SK-N-SH treated with all-trans-retinoic acid at 6 μM for 48 hours (cell line): ENCODE measurements around the gene ASTN2.

ENCODE experiments used
- ATAC-seq: fragments of 200-7000 bp; cut with Tn5 transposase; 3 replicates; pipeline ENCODE4 v1.9.1; 2020; ENCODE audit warnings: mild to moderate bottlenecking, moderate library complexity
- ARNTL ChIP-seq: fragments of 450-650 bp; formaldehyde crosslinking; IDR thresholded peaks from 2 replicates; pipeline ENCODE4 v1.5.0; 2020; ENCODE audit warnings: low read depth, mild to moderate bottlenecking, moderate library complexity, borderline replicate concordance
- BACH2 ChIP-seq: fragments of 250-450 bp; sonication (Bioruptor Pico); IDR thresholded peaks from 2 replicates; pipeline ENCODE4 v1.9.0; 2021; ENCODE audit warnings: mild to moderate bottlenecking, borderline replicate concordance
- CSDC2 ChIP-seq: fragments of 250-450 bp; sonication (Bioruptor Pico); IDR thresholded peaks from 2 replicates; pipeline ENCODE4 v1.5.0; 2020; ENCODE audit warnings: mild to moderate bottlenecking, moderate library complexity
- CSRNP3 ChIP-seq: fragments of 250-450 bp; sonication (Bioruptor Pico); IDR thresholded peaks from 2 replicates; pipeline ENCODE4 v1.5.1; 2021; ENCODE audit warnings: mild to moderate bottlenecking, moderate library complexity
- ESRRG ChIP-seq: fragments of 250-450 bp; sonication (Bioruptor Pico); IDR thresholded peaks from 2 replicates; pipeline ENCODE4 v1.6.1; 2021; ENCODE audit warnings: mild to moderate bottlenecking
- GLIS3 ChIP-seq: fragments of 250-450 bp; sonication (Bioruptor Pico); IDR thresholded peaks from 2 replicates; pipeline ENCODE4 v1.5.0; 2020; ENCODE audit warnings: mild to moderate bottlenecking, moderate library complexity
- ISL1 ChIP-seq: fragments of 250-450 bp; sonication (Bioruptor Pico); IDR thresholded peaks from 2 replicates; pipeline ENCODE4 v2.1.2; 2022; ENCODE audit warnings: mild to moderate bottlenecking, moderate library complexity
- OSR1 ChIP-seq: fragments of 250-450 bp; sonication (Bioruptor Pico); IDR thresholded peaks from 2 replicates; pipeline ENCODE4 v1.8.0; 2022; ENCODE audit warnings: moderate library complexity, mild to moderate bottlenecking, inconsistent platforms
- SNAI2 ChIP-seq: fragments of 250-450 bp; sonication (Bioruptor Pico); IDR thresholded peaks from 2 replicates; pipeline ENCODE4 v1.5.0; 2020; ENCODE audit warnings: mild to moderate bottlenecking, moderate library complexity
- TCF4 ChIP-seq: fragments of 250-450 bp; sonication (Bioruptor Pico); IDR thresholded peaks from 2 replicates; pipeline ENCODE4 v1.8.0; 2021; ENCODE audit warnings: mild to moderate bottlenecking, moderate library complexity, borderline replicate concordance
- TOX ChIP-seq: fragments of 250-450 bp; sonication (Bioruptor Pico); IDR thresholded peaks from 2 replicates; pipeline ENCODE4 v1.8.0; 2021; ENCODE audit warnings: mild to moderate bottlenecking, moderate library complexity, borderline replicate concordance
- ZC3H10 ChIP-seq: fragments of 250-450 bp; sonication (Bioruptor Pico); IDR thresholded peaks from 2 replicates; pipeline ENCODE4 v1.5.1; 2021; ENCODE audit warnings: mild to moderate bottlenecking, moderate library complexity
- ZFP3 ChIP-seq: fragments of 250-450 bp; sonication (Bioruptor Pico); IDR thresholded peaks from 2 replicates; pipeline ENCODE4 v1.5.0; 2020; ENCODE audit warnings: mild to moderate bottlenecking, moderate library complexity
- ZFP30 ChIP-seq: fragments of 450-650 bp; formaldehyde crosslinking; IDR thresholded peaks from 2 replicates; pipeline ENCODE4 v1.5.0; 2022; ENCODE audit warnings: mild to moderate bottlenecking, moderate library complexity
- ZNF565 ChIP-seq: fragments of 450-650 bp; formaldehyde crosslinking; conservative IDR thresholded peaks from 2 replicates; pipeline ENCODE4 v1.5.0; 2020; ENCODE audit warnings: low read depth, mild to moderate bottlenecking, moderate library complexity
- ZNF70 ChIP-seq: fragments of 450-650 bp; formaldehyde crosslinking; IDR thresholded peaks from 2 replicates; pipeline ENCODE4 v1.5.0; 2020; ENCODE audit warnings: mild to moderate bottlenecking, moderate library complexity
- ZNF8 ChIP-seq: fragments of 450-650 bp; formaldehyde crosslinking; IDR thresholded peaks from 2 replicates; pipeline ENCODE4 v1.5.0; 2020; ENCODE audit warnings: mild to moderate bottlenecking, moderate library complexity
- TF ChIP-seq, protein P1 (sequence below): fragments of 250-450 bp; sonication (Bioruptor Pico); IDR thresholded peaks from 2 replicates; pipeline ENCODE4 v1.5.0; 2020; ENCODE audit warnings: mild to moderate bottlenecking, moderate library complexity
- TF ChIP-seq, protein P2 (sequence below): fragments of 250-450 bp; sonication (Bioruptor Pico); IDR thresholded peaks from 2 replicates; pipeline ENCODE4 v1.8.0; 2021; ENCODE audit warnings: low read depth, mild to moderate bottlenecking, moderate library complexity, borderline replicate concordance
- TF ChIP-seq, protein P3 (sequence below): fragments of 250-450 bp; sonication (Bioruptor Pico); IDR thresholded peaks from 2 replicates; pipeline ENCODE4 v1.8.0; 2020; ENCODE audit warnings: mild to moderate bottlenecking, moderate library complexity, borderline replicate concordance

Gene ASTN2

GRCh38 chr9:116939161-116939560 is 475.7 kb downstream of the ASTN2 start:
- no peak for ATAC-seq
- no peak for TF ChIP-seq ZFP3
- no peak for TF ChIP-seq ZNF8
- TF ChIP-seq GLIS3: no peak
- no peak for TF ChIP-seq ZNF565 (CRISPR knock-in tag)
- no peak for TF ChIP-seq ZFP30 (CRISPR knock-in tag)
- no peak for TF ChIP-seq ISL1 (CRISPR knock-in tag)
- no peak for TF ChIP-seq ARNTL
- TF ChIP-seq ZC3H10 (CRISPR knock-in tag): no peak
- TF ChIP-seq CSDC2: no peak
- TF ChIP-seq TCF4 (CRISPR knock-in tag): no peak
- no peak for TF ChIP-seq ESRRG (CRISPR knock-in tag)
- TF ChIP-seq, protein P1, sequence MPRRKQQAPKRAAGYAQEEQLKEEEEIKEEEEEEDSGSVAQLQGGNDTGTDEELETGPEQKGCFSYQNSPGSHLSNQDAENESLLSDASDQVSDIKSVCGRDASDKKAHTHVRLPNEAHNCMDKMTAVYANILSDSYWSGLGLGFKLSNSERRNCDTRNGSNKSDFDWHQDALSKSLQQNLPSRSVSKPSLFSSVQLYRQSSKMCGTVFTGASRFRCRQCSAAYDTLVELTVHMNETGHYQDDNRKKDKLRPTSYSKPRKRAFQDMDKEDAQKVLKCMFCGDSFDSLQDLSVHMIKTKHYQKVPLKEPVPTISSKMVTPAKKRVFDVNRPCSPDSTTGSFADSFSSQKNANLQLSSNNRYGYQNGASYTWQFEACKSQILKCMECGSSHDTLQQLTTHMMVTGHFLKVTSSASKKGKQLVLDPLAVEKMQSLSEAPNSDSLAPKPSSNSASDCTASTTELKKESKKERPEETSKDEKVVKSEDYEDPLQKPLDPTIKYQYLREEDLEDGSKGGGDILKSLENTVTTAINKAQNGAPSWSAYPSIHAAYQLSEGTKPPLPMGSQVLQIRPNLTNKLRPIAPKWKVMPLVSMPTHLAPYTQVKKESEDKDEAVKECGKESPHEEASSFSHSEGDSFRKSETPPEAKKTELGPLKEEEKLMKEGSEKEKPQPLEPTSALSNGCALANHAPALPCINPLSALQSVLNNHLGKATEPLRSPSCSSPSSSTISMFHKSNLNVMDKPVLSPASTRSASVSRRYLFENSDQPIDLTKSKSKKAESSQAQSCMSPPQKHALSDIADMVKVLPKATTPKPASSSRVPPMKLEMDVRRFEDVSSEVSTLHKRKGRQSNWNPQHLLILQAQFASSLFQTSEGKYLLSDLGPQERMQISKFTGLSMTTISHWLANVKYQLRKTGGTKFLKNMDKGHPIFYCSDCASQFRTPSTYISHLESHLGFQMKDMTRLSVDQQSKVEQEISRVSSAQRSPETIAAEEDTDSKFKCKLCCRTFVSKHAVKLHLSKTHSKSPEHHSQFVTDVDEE (CRISPR knock-in tag): no peak
- TF ChIP-seq, protein P2, sequence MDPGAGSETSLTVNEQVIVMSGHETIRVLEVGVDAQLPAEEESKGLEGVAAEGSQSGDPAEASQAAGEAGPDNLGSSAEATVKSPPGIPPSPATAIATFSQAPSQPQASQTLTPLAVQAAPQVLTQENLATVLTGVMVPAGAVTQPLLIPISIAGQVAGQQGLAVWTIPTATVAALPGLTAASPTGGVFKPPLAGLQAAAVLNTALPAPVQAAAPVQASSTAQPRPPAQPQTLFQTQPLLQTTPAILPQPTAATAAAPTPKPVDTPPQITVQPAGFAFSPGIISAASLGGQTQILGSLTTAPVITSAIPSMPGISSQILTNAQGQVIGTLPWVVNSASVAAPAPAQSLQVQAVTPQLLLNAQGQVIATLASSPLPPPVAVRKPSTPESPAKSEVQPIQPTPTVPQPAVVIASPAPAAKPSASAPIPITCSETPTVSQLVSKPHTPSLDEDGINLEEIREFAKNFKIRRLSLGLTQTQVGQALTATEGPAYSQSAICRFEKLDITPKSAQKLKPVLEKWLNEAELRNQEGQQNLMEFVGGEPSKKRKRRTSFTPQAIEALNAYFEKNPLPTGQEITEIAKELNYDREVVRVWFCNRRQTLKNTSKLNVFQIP (CRISPR knock-in tag): no peak
- TF ChIP-seq CSRNP3 (CRISPR knock-in tag): no peak
- TF ChIP-seq ZNF70 (CRISPR knock-in tag): no peak
- TF ChIP-seq, all 23 proteins: peak for 0

DNA sequence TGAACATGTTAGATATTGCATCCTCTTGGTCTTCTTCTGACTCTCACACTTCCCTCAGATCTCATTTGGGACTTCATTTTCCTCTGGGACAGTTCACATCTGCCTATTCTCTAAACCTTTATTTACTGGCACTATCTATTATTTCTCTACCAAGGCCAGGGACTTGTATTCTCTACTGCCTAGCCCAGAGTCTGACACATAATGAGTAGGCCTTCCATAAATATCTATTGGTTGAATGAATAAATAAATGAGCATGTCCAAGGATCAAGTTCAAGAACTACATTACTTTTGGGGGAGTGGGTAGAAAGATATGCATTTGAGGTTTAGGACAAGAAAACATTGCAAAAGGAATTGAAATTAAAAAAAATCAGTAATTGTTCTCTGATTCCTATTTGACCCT is 477.5 kb downstream of the ASTN2 start:
- TF ChIP-seq, protein P2 (CRISPR knock-in tag): no peak
- TF ChIP-seq ZFP3 (no peak), BACH2 (CRISPR knock-in tag) (no peak), ARNTL (no peak), ESRRG (CRISPR knock-in tag) (no peak), TOX (CRISPR knock-in tag) (no peak), ZNF8 (no peak), TCF4 (CRISPR knock-in tag) (no peak), OSR1 (CRISPR knock-in tag) (no peak), CSRNP3 (CRISPR knock-in tag) (no peak), ZC3H10 (CRISPR knock-in tag) (no peak), SNAI2 (no peak)
- TF ChIP-seq, protein P3, sequence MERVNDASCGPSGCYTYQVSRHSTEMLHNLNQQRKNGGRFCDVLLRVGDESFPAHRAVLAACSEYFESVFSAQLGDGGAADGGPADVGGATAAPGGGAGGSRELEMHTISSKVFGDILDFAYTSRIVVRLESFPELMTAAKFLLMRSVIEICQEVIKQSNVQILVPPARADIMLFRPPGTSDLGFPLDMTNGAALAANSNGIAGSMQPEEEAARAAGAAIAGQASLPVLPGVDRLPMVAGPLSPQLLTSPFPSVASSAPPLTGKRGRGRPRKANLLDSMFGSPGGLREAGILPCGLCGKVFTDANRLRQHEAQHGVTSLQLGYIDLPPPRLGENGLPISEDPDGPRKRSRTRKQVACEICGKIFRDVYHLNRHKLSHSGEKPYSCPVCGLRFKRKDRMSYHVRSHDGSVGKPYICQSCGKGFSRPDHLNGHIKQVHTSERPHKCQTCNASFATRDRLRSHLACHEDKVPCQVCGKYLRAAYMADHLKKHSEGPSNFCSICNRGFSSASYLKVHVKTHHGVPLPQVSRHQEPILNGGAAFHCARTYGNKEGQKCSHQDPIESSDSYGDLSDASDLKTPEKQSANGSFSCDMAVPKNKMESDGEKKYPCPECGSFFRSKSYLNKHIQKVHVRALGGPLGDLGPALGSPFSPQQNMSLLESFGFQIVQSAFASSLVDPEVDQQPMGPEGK (CRISPR knock-in tag): no peak
- TF ChIP-seq, protein P1 (CRISPR knock-in tag): no peak
- no peak for ATAC-seq
